ENCODE measurements around the gene ADIPOR1.
"Not testable (repeated sequence)": the region's sequence is repeated elsewhere in the genome, so short reads cannot be mapped to it uniquely, and the experiment has no call there.

Gene ADIPOR1

DNA sequence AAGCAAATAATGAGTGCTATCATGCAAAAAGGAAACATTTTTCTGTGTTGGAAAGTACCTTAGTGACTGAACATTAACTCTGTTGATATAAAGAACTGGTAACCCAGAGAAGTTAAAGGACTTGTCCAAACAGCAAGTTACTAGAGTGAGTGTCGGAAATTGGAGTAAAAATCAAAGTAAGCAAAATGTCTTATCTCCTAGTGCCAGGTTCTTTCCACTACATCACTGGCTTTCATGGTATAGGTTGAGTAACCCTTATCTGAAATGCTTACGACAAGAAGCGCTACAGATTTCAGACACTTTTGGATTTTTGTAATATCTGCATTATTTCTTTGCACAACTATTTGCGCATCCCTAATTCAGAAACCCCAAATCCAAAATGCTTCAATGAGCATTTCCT is 52.8 kb downstream of the ADIPOR1 start:
- Histone ChIP-seq H3K36me3 (replicated peaks in 1 of 2; ENCODE audit: control insufficient read depth in 2 of 2, insufficient read depth in 2 of 2, low read length in 2 of 2) (peaks cover 3 to 80% of the 10 kb centered on the region in 2 donors), H3K4me1 (ENCODE audit: control insufficient read depth in 2 of 2, insufficient read depth in 1 of 2, low read depth in 1 of 2, low read length in 2 of 2) (no peaks in the 10 kb centered on the region), H2BK120ac (ENCODE audit: low read depth, low read length) (no peak overlapping the region), H2BK15ac (ENCODE audit: low read length) (no peak overlapping the region), H3K9me3 (replicated peaks in 1 of 2; ENCODE audit: control insufficient read depth in 2 of 2, insufficient read depth in 1 of 2, low read depth in 1 of 2, low read length in 2 of 2) (no peaks in the 10 kb centered on the region), H3K4me3 (ENCODE audit: low read length in 2 of 2) (no peak overlapping the region), H3K4me2 (ENCODE audit: insufficient read depth, low read length, poor library complexity, severe bottlenecking) (no peak overlapping the region), H3K18ac (ENCODE audit: low read length) (no peak overlapping the region), H3K4ac (ENCODE audit: low read length) (no peak overlapping the region), H3K9ac (ENCODE audit: low read depth, low read length, poor library complexity) (no peak overlapping the region), H2BK5ac (ENCODE audit: low read length) (no peak overlapping the region), H3K27me3 (ENCODE audit: control insufficient read depth in 3 of 3, insufficient read depth in 3 of 3, low read depth in 1 of 3, low read length in 3 of 3) (no peaks in the 10 kb centered on the region), H3K79me1 (ENCODE audit: low read depth, low read length) (no peaks in the 10 kb centered on the region), H3K14ac (ENCODE audit: low read length) (no peak overlapping the region), H2AFZ (ENCODE audit: low read length) (no peak overlapping the region), H4K91ac (ENCODE audit: low read depth, low read length, poor library complexity) (no peak overlapping the region), H2BK12ac (ENCODE audit: low read length) (no peak overlapping the region), H3K23ac (ENCODE audit: low read depth, low read length, poor library complexity) (no peak overlapping the region), H2AK5ac (ENCODE audit: low read depth, low read length) (no peak overlapping the region), H4K8ac (ENCODE audit: low read depth, low read length) (no peak overlapping the region), H3K27ac (replicated peaks; ENCODE audit: low read length) (no peak overlapping the region)
- no CpG with 5 or more reads among the region's 4 CpGs for WGBS, 2 donors (ENCODE audit: extremely low coverage in 2 of 2, insufficient read length in 2 of 2, insufficient replicate concordance in 1 of 2)
- DNase-seq (ENCODE audit: low spot score): no peak

DNA sequence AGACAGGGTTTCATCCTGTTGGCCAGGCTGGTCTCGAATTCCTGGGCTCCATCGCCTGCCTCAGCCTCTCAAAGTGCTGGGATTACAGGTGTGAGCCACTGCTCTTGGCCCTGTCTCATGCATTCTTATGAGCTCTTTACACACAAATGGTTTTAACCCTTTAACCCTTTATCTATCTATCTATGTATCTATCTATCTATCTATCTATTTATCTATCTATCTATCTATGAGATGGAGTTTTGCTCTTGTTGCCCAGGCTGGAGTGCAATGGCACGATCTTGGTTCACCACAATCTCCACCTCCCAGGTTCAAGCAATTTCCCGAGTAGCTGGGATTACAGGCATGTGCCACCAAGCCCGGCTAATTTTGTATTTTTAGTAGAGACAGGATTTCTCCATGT is 54.3 kb downstream of the ADIPOR1 start:
- H3K79me1 ChIP-seq (ENCODE audit: low read depth, low read length); DNase-seq (ENCODE audit: low spot score); H2AK5ac ChIP-seq (ENCODE audit: low read depth, low read length); H4K91ac ChIP-seq (ENCODE audit: low read depth, low read length, poor library complexity); H2BK5ac ChIP-seq (ENCODE audit: low read length); H3K9me3 ChIP-seq (replicated peaks in 1 of 2; ENCODE audit: control insufficient read depth in 2 of 2, insufficient read depth in 1 of 2, low read depth in 1 of 2, low read length in 2 of 2); H3K9ac ChIP-seq (ENCODE audit: low read depth, low read length, poor library complexity); H3K4me1 ChIP-seq (ENCODE audit: control insufficient read depth in 2 of 2, insufficient read depth in 1 of 2, low read depth in 1 of 2, low read length in 2 of 2); H3K4me3 ChIP-seq (ENCODE audit: low read length in 2 of 2); H3K27ac ChIP-seq (replicated peaks; ENCODE audit: low read length); H3K4ac ChIP-seq (ENCODE audit: low read length); H3K14ac ChIP-seq (ENCODE audit: low read length); H4K8ac ChIP-seq (ENCODE audit: low read depth, low read length); H3K4me2 ChIP-seq (ENCODE audit: insufficient read depth, low read length, poor library complexity, severe bottlenecking); H2AFZ ChIP-seq (ENCODE audit: low read length); H2BK15ac ChIP-seq (ENCODE audit: low read length); H3K27me3 ChIP-seq (ENCODE audit: control insufficient read depth in 3 of 3, insufficient read depth in 3 of 3, low read depth in 1 of 3, low read length in 3 of 3); H2BK120ac ChIP-seq (ENCODE audit: low read depth, low read length); H2BK12ac ChIP-seq (ENCODE audit: low read length); H3K23ac ChIP-seq (ENCODE audit: low read depth, low read length, poor library complexity); H3K18ac ChIP-seq (ENCODE audit: low read length): not testable (repeated sequence)
- H3K36me3 ChIP-seq (replicated peaks in 1 of 2; ENCODE audit: control insufficient read depth in 2 of 2, insufficient read depth in 2 of 2, low read length in 2 of 2): peaks cover 2 to 78% of the 10 kb centered on the region in 2 donors
- no CpG with 5 or more reads among the region's 5 CpGs for WGBS, 2 donors (ENCODE audit: extremely low coverage in 2 of 2, insufficient read length in 2 of 2, insufficient replicate concordance in 1 of 2)

DNA sequence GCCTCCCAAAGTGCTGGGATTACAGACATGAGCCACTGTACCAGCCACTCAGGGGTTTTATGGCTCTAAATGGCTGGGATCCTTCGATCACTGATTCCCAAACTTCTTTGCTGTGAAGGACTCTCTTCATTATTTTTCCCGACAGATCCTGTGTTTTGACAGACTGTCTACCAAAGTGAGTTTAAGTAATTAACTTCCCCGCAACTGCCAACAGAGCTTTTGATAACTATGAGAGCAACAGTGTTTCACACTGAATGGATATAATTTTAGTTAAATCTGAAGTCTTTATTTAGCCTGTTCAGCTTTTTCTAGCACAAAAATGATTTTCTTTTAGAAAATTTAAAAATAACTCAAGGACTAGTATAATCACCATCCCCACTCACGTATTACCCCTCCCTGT is 56.6 kb downstream of the ADIPOR1 start:
- no peak overlapping the region for H2BK5ac ChIP-seq (ENCODE audit: low read length)
- no peaks in the 10 kb centered on the region for H3K4me1 ChIP-seq (ENCODE audit: control insufficient read depth in 2 of 2, insufficient read depth in 1 of 2, low read depth in 1 of 2, low read length in 2 of 2)
- H2BK120ac ChIP-seq (ENCODE audit: low read depth, low read length): no peak overlapping the region
- H3K4me2 ChIP-seq (ENCODE audit: insufficient read depth, low read length, poor library complexity, severe bottlenecking): no peak overlapping the region
- no peaks in the 10 kb centered on the region for H3K9me3 ChIP-seq (replicated peaks in 1 of 2; ENCODE audit: control insufficient read depth in 2 of 2, insufficient read depth in 1 of 2, low read depth in 1 of 2, low read length in 2 of 2)
- H2BK15ac ChIP-seq (ENCODE audit: low read length): no peak overlapping the region
- H3K27ac ChIP-seq (replicated peaks; ENCODE audit: low read length): no peak overlapping the region
- H3K4me3 ChIP-seq (ENCODE audit: low read length in 2 of 2): no peak overlapping the region
- no peak overlapping the region for H4K8ac ChIP-seq (ENCODE audit: low read depth, low read length)
- H3K9ac ChIP-seq (ENCODE audit: low read depth, low read length, poor library complexity): no peak overlapping the region
- H2AFZ ChIP-seq (ENCODE audit: low read length): no peak overlapping the region
- no peaks in the 10 kb centered on the region for H3K27me3 ChIP-seq (ENCODE audit: control insufficient read depth in 3 of 3, insufficient read depth in 3 of 3, low read depth in 1 of 3, low read length in 3 of 3)
- no peak overlapping the region for H4K91ac ChIP-seq (ENCODE audit: low read depth, low read length, poor library complexity)
- H3K23ac ChIP-seq (ENCODE audit: low read depth, low read length, poor library complexity): no peak overlapping the region
- no peaks in the 10 kb centered on the region for H3K79me1 ChIP-seq (ENCODE audit: low read depth, low read length)
- no peak for DNase-seq (ENCODE audit: low spot score)
- no peak overlapping the region for H3K18ac ChIP-seq (ENCODE audit: low read length)
- no peak overlapping the region for H2BK12ac ChIP-seq (ENCODE audit: low read length)
- H3K14ac ChIP-seq (ENCODE audit: low read length): no peak overlapping the region
- peaks cover 1 to 81% of the 10 kb centered on the region in 2 donors for H3K36me3 ChIP-seq (replicated peaks in 1 of 2; ENCODE audit: control insufficient read depth in 2 of 2, insufficient read depth in 2 of 2, low read length in 2 of 2)
- WGBS, 2 donors (ENCODE audit: extremely low coverage in 2 of 2, insufficient read length in 2 of 2, insufficient replicate concordance in 1 of 2): no CpG with 5 or more reads among the region's 4 CpGs
- no peak overlapping the region for H3K4ac ChIP-seq (ENCODE audit: low read length)
- no peak overlapping the region for H2AK5ac ChIP-seq (ENCODE audit: low read depth, low read length)

DNA sequence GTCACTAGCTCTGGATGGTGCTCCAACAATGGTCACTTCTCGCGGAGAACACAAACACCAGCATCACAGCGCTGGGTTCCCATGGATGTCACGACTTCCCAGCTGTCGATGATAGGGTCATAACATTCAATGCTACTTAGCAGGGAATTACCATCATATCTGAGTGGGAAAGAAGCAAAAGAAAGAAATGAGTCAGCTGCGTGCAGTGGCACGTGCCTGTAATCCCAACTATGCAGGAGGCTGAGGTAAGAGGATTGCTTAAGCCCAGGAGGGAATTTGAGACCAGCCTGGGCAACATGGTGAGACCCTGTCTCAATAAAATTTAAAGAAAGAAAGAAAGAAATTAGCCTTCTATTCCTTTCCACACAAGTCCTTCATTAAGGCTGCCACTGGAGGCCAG is 65.6 kb downstream of the ADIPOR1 start:
- H3K4me1 ChIP-seq (ENCODE audit: control insufficient read depth in 2 of 2, insufficient read depth in 1 of 2, low read depth in 1 of 2, low read length in 2 of 2): peaks cover 0 to 3% of the 10 kb centered on the region in 2 donors
- no peak overlapping the region for H3K23ac ChIP-seq (ENCODE audit: low read depth, low read length, poor library complexity)
- H3K27me3 ChIP-seq (ENCODE audit: control insufficient read depth in 3 of 3, insufficient read depth in 3 of 3, low read depth in 1 of 3, low read length in 3 of 3): no peaks in the 10 kb centered on the region
- H2BK15ac ChIP-seq (ENCODE audit: low read length): no peak overlapping the region
- no CpG with 5 or more reads among the region's 7 CpGs for WGBS, 2 donors (ENCODE audit: extremely low coverage in 2 of 2, insufficient read length in 2 of 2, insufficient replicate concordance in 1 of 2)
- no peak overlapping the region for H3K4me3 ChIP-seq (ENCODE audit: low read length in 2 of 2)
- H2BK12ac ChIP-seq (ENCODE audit: low read length): no peak overlapping the region
- H3K79me1 ChIP-seq (ENCODE audit: low read depth, low read length): no peaks in the 10 kb centered on the region
- H3K14ac ChIP-seq (ENCODE audit: low read length): no peak overlapping the region
- DNase-seq (ENCODE audit: low spot score): no peak
- no peak overlapping the region for H3K4me2 ChIP-seq (ENCODE audit: insufficient read depth, low read length, poor library complexity, severe bottlenecking)
- no peak overlapping the region for H4K91ac ChIP-seq (ENCODE audit: low read depth, low read length, poor library complexity)
- no peak overlapping the region for H2AK5ac ChIP-seq (ENCODE audit: low read depth, low read length)
- no peak overlapping the region for H2AFZ ChIP-seq (ENCODE audit: low read length)
- peaks cover 10 to 73% of the 10 kb centered on the region in 2 donors for H3K36me3 ChIP-seq (replicated peaks in 1 of 2; ENCODE audit: control insufficient read depth in 2 of 2, insufficient read depth in 2 of 2, low read length in 2 of 2)
- no peak overlapping the region for H3K27ac ChIP-seq (replicated peaks; ENCODE audit: low read length)
- H2BK5ac ChIP-seq (ENCODE audit: low read length): no peak overlapping the region
- H3K9me3 ChIP-seq (replicated peaks in 1 of 2; ENCODE audit: control insufficient read depth in 2 of 2, insufficient read depth in 1 of 2, low read depth in 1 of 2, low read length in 2 of 2): no peaks in the 10 kb centered on the region
- H3K18ac ChIP-seq (ENCODE audit: low read length): no peak overlapping the region
- no peak overlapping the region for H2BK120ac ChIP-seq (ENCODE audit: low read depth, low read length)
- H3K9ac ChIP-seq (ENCODE audit: low read depth, low read length, poor library complexity): no peak overlapping the region
- no peak overlapping the region for H3K4ac ChIP-seq (ENCODE audit: low read length)
- no peak overlapping the region for H4K8ac ChIP-seq (ENCODE audit: low read depth, low read length)
